ENCODE measurements around the gene RASGRF2.
A peak's percentile ranks its signal among the peaks of the same experiment; 100 is the strongest.

The RASGRF2 gene

DNA sequence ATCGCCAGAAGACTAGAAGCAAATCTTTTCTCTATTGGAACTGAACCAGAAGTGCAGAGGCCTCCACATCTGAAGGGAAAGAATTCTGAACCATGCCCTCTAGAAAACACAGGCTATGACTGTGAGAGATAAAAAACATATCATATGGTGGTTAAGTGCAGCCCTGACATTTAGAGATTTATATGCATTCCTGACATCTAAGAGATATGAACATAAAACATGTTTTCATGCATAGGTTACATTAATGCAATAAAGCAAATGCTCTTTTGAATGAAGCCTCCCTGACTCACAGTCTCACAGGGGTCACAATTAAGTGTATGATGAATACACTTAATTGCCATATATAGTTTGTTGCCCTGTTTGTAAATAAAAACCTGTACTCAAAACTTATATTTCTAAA lies 244.0 kb downstream of the RASGRF2 start:
- no peak for DNase-seq (ENCODE audit: low read depth in 2 of 2)

DNA sequence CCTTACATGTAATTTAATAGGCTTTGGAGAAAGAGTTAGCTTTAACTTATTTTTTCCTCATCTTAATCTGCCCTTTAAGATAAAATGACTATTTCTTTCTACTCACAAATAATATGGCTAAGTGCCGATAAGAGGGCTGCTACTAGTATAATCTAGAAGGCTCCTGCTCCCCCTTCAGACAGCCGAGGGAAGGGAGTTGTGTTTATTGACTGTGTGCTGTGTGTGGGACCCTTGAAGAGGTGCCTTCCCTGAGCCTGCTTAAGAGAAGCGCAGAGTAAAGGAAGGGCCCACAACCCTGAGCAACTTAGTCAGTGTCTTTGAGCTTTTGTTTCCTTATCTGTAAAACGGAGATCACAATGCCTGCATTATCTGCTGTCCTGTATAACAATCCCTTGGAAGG lies 244.9 kb downstream of the RASGRF2 start:
- DNase-seq (ENCODE audit: low read depth in 2 of 2) = no peak

DNA sequence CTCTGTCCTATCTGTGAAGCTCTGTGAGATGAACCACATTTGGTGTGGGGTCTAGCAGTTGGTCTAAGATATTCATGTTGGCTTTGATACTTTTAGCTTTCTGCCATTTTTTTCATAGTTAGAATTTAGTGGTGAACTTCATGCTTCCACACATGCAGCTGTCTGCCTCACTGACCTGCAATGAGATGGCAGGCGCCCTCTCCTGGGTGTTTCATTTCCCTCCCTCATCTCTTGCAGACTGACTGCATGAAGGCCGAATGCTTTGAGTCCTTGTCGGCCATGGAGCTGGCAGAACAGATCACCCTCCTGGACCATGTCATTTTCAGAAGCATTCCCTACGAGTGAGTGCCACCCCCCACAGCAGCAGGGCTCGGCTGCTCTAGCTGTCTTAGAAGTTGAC lies 246.8 kb downstream of the RASGRF2 start:
- DNase-seq (ENCODE audit: low read depth in 2 of 2) = no peak

DNA sequence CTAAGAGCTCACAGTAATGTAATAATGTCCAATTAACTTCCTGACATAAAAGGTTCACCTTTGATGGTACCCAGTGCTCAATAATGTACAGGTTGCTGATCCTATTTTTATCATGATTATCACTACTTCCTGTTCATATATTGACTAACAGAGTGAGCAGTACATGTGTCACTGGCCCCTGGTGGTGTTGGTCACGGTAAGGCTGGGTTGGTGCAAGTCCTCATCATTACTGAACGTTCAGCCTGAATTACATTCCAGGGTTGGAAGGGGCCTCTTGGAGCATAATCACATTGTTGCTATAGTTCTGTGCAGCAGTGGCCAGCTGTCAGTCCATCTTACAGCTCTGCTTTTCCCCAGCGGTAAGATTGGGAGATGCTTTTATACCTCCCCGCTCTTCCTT lies 248.7 kb downstream of the RASGRF2 start:
- DNase-seq (ENCODE audit: low read depth in 2 of 2) = no peak

DNA sequence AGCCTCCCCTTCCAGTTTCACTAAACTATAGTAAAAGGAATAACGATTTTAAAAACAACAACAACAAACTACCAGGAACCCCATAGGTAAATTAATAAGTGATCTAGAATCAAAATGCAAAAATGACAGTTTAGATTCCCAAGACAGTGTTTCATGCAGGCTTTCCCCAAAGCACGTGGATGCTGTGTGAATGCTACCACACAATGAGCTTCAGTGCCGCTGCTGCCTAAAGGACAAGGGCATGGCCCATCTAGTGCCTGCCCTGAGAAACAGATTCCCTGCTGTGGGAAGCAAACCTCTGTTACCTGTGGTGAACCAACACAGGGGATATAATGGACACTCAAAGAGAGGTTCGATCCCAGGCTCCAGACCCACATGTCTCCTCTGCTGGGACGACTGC lies 249.2 kb downstream of the RASGRF2 start:
- DNase-seq (ENCODE audit: low read depth in 2 of 2) = no peak

DNA sequence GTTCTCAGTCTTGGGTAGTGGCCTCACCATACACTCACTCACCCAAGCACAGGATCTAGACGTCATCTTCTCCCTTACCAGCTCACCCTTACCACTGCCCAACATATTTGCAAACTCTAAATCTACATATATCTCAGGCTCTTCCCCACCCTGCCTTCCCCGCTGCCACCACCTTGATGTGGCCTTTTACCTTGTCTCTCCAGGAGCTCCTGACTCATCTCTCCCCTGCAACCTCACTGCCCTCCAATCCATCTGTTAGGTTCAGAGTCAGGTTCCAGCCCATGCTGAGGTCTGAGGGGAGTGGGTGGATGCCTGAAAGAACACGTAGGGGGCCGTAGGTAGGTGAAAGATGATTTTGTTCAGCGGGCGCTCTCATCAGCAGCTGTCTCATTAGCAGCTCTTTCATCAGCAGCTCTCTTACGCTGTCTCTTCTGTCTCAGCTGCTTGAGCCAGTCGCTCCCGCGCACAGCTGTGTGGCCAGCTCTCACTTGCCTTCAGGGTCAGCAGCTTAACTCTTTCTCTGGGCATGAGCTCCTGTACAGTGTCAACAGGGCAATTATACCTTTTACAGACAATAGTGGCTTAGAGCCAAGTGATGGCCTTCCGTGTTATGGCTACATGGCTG lies 249.8 kb downstream of the RASGRF2 start:
- peak in 1 of 2 donors; percentile 29 for DNase-seq (ENCODE audit: low read depth in 2 of 2)

DNA sequence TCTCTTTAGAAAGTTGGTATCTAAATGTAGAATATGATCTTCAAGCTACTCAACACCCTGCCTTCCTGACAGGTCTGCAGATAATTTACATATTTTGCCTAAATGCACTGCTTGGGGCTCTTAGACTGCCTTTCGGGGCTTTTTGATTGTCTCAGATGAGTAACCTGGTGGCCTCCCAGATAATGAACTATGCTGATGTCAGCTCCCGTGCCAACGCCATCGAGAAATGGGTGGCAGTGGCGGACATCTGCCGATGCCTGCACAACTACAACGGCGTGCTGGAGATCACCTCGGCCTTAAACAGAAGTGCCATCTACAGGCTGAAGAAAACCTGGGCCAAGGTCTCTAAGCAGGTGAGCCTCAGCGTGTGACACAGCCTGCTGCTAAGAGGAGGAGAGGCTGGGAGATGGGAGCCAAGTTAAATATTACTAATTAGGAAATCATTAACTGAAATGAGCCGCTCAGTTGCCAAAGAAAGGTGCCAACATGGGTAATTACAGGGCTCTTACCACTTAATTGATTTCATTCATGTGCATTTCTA lies 252.1 kb downstream of the RASGRF2 start:
- no peak for DNase-seq (ENCODE audit: low read depth in 2 of 2)

DNA sequence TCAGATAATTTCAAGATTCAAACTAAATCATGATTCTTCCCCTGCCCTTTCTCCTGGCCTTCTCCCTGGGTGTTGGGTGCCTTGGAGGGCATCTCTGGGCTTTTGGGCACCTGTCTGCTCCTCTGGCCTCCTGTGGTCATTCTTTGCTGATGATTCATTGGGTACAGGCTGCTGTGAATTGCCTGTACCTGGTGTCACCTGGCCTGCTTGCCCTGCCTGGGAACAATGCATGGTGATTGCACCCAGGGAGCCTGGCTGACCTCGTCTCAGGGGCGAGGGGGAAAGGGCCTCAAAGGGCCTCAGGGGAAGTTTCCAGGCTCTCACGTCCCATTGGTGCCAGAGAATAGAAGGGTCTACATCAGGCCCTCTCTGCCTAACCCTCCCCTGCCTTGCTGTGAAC lies 252.9 kb downstream of the RASGRF2 start:
- no peak for DNase-seq (ENCODE audit: low read depth in 2 of 2)

DNA sequence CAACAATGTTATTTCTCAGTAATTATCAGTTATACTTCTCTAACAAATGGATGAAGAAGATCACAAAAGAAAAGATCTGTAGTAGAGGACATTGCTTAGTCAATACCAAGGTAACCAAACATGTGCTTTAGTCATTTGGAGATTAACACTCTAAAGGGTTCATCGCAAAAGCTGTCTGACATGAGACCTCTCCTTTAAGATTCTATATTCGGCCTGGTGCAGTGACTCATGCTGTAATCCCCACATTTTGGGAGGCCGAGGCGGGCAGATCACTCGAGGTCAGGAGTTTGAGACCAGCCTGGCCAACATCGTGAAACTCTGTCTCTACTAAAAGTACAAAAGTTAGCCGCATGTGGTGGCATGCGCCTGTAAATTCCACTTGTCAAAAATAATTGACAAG lies 254.7 kb downstream of the RASGRF2 start:
- DNase-seq (ENCODE audit: low read depth in 2 of 2) = no peak

DNA sequence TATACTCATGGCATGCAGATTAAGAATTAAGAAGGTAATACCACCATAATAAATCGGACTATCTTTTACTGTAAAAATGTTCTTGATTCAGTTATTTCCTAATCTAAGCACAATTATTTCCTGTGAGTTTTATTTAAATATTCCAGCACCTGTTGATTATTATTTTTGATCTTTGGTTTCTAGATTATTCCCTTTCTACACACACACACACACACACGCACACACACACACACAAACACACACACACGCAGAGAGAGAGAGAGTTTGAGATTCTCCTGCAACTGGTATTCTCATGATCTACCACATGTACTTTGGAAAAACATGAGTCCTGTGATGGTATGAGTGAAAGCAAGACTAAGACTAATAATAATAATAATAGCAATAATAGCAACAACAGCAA lies 256.0 kb downstream of the RASGRF2 start:
- no peak for DNase-seq (ENCODE audit: low read depth in 2 of 2)

DNA sequence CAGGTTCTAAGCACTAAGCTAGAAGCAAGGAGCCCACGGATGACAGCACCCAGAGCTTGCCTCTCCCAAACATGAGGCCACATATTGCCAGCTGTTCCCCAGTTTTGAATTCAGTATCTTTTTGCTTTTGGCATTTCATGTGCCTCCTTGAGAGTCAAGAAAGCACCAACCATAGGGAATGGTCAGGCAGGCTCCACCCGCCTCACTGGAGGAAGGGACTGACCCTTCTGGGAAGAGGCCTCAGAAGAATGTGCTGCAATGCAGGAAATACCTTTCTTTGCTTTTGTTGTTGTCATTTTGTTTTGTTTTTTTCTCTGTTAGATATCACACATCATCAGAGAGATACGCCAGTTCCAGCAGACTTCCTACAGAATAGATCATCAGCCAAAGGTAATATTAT lies 259.2 kb downstream of the RASGRF2 start:
- no peak for DNase-seq (ENCODE audit: low read depth in 2 of 2)

DNA sequence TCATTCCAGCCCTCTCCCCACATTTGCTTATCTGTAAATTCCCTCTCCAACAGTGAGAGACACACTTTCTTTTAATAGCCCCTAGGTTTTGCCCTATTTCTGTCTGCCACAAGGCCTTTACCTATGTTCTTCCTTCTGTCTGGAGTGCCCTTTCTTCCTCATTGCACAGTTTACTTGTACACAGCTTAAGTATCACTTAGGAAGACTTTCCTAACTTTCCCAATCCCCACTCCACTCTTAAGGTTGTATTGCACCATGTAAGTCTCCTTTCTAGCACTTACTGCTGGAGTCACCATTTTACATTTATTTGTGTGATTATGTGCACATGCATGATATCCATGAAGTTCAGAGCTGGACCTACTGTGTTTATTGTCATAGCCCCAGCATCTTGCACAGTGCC lies 262.1 kb downstream of the RASGRF2 start:
- DNase-seq (ENCODE audit: low read depth in 2 of 2) = no peak

DNA sequence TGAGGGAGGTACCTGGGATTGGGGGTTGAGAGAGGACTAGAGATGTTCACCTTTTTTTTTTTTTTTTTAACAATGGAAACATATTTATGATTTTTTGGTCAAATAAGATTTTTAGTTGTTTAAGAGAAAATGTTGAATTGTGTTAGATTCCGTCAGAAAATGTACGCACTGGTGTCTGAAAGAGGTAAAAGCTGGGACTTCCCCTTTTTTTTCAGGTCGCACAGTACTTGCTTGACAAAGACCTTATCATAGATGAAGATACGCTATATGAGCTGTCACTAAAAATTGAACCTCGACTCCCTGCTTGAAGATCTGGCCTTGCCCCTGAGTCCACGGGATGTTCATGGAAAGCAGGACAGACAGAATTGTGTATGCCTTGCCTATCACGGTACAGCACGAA lies 265.3 kb downstream of the RASGRF2 start:
- no peak for DNase-seq (ENCODE audit: low read depth in 2 of 2)

DNA sequence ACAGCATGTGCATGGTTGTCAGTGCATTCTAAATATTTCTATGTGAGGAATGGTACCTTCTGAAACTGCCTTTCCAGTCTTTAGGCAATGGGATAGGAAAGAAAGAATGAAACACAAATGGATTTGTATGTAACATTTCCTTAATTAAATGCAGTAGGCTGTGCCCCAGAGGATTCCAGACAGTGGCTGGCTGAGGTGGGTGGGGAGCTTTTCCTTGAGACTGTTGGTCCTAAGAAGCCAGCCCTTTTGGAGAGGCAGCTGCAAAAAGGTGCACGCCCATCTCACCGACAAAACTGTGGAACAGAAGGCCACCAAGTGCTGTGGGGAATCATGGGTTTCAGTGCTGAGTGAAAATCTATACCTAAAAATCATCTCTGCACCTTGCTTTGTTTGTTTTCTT lies 266.1 kb downstream of the RASGRF2 start:
- no peak for DNase-seq (ENCODE audit: low read depth in 2 of 2)

DNA sequence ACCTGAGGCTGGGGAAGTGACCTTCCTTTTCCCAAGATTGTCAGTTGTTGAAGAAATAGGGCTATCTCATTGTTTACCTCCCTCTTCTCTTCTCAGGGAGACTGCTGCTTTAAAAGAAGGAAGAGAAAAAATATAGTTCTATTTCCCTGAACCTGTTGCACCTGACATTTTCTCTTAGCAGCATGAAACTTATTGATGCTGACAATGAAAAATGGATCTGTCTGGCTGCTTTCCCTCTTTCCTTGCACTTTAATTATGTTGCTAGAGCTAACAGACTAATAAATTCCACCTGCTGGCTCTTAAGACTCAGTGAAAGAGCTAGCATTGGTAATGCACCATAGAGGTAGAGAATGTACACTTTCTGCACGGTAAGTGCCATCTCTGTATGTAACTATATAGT lies 266.8 kb downstream of the RASGRF2 start:
- no peak for DNase-seq (ENCODE audit: low read depth in 2 of 2)

DNA sequence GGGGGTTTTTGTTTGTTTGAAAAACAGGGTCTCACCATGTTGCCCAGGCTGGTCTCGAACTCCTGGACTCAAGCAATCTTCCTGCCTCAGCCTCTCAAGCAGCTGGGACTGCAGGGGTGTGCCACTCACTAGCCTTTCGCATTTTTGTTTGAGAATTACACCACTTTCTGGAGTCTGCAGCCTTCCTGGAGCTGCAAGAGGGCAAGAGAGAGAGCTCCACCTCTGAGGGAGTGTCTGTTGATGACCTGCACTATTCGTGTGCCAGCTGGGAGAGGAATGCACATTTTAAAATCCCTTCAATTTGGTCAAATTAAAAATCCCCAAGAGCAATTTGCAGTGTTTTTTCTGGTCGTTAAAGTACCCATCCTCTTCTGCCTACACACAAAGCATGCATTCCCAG lies 267.9 kb downstream of the RASGRF2 start:
- DNase-seq (ENCODE audit: low read depth in 2 of 2) = no peak

DNA sequence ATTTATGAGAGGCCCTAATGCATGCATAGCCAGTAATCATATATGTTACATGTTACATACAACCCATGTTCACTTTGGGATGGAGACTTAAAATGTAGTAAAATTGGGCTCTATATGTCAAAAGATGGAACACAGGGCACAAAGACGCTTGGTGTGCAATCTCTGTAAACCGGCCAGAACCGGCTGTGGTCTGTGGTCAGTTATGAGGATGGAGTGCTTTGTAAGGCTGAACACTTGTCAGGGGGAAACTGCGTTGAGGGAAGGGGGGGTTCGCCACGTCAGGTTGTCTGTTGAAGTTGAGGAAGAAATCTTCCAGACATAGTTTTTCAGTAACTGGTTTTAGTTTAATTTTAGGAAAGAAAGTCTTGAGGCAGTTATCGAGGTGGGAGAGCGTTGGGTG lies 270.3 kb downstream of the RASGRF2 start:
- DNase-seq (ENCODE audit: low read depth in 2 of 2) = no peak

DNA sequence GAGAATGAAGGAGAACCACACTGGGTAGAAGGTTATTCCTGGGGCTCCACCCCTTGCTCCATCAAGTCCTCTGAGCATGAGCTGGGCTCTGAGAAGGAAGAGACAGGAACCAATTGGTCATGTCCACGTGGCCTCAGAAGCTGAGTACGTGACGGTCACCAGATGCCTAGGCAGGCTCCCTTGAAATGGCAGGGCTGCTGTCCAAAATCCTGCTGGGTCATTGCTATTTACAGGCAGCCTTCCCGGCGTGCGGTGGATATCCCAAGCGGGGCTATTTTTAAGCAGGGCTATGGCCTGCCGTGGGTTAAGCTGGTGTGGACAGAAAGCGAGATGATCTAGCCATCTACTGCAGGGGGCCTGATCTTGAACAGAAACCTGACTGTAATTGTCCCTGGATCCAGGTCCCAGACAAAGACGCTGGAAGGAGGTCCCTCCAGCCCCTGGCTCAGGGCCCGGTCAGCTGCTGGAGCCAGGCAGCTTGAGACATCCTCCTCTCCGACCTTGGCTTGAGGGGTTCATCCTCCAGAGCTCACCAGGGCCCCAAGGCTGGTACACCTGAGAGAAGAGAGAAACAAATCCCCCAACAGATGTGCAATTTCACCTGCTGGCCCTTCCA lies 272.4 kb downstream of the RASGRF2 start:
- no peak for DNase-seq (ENCODE audit: low read depth in 2 of 2)

DNA sequence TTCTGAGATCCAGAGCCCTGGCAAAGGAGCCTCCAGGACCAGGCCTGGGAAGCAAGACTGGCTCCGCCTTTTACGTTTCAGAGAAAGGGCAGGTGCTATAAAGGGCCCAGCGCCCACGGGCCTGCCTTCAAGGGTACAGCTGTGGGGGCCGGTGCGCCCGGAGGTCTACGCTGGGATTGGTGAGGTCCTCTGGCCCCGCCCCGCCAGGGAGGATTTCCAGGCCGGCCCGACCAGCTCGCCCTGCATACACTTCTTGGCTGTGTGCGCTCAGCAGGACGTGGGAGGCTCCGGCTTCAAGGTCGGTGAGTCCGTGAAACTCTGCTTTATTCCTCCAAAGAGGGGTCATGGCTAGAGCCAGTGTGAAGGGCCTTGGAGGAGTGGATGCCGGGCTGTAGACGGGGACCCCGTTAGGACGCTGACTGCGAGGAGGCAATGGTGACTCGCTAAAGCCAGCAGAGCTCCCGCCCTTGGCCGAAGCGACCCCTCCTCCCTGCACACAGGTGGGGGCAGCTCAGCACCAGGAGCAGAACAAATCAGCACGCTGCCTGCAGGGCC lies 273.0 kb downstream of the RASGRF2 start, which contains the start of gene CKMT2:
TSS of gene CKMT2 (plus strand) at position 243 of the 555 bp plus-strand sequence. CDS start 17,811 bp downstream, outside the sequence.
- DNase-seq (ENCODE audit: low read depth in 2 of 2) = no peak

DNA sequence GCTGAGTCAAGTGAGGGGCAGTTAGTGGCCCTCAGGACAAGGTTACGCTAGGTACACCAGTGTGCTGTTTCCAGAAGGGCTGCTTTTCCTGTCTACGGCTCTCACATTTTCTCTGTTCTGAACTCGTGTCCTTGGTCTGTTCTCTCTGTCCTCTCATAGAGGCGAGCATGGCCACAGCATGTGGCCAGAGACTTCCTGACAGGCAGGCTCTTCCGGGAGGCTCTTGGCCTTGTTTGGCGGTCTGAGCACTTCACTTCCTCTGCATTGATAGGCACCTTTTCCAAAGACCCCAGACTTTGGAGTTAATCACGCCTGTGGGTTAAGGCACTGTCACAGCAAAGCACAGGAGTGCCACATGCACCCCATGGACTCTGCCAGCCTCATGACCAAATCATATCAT lies 274.1 kb downstream of the RASGRF2 start:
- DNase-seq (ENCODE audit: low read depth in 2 of 2) = no peak

DNA sequence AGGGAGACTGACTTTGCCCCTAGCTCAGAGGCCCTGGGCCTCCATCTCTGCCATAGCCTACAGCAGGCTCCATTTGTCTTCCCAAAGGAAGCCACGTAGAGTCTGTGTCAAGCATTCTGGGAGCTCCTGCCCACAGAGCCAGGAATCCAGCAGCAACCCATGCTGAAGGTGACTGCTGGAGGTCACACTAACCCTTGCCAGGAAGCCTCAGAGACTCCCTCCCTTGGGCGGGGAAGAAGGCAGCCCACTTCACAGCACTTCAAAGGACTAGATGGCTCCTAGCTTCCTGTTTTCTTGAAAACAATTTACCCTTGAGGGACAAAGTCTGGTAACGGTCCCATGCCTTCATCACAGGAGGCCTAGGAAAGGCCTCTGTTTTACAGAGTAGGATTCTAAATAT lies 274.6 kb downstream of the RASGRF2 start:
- no peak for DNase-seq (ENCODE audit: low read depth in 2 of 2)

DNA sequence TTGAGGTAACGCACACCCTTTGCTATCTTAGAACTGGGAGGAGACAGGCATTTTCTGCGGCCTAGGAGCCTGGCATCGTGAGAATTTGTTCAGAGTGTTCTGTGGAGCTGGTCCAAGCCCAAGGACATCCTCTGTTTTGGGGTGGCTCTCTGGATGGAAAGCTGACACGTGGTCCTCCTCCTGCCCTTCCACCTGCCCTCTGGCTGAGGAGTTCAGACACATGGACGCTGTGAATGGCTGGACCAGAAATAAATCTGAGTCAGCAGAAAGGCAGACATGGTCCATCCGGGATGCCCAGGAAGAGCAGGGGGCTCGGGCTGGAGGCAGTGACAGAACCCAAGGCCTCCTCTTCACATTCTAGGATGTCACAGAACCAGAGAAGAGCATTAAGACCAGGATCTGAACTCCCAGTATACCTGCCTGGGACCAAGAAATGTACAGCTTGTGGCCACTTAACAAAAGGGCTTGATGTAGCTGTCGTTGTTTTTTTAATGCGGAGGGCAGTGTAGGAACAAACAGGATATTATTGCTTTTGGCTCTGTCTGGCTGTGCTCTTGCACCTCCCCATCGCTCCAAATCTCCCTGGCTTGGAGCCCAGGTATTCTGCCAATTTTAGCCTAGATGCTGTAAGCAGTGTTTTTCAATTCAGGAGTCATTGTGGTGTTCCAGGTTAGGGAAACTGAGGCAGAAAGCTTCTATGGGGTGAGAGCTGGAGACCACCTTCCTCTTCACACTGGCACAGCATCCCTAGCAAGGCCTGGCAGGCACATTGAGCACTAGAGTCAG lies 275.3 kb downstream of the RASGRF2 start:
- DNase-seq (ENCODE audit: low read depth in 2 of 2) = no peak

DNA sequence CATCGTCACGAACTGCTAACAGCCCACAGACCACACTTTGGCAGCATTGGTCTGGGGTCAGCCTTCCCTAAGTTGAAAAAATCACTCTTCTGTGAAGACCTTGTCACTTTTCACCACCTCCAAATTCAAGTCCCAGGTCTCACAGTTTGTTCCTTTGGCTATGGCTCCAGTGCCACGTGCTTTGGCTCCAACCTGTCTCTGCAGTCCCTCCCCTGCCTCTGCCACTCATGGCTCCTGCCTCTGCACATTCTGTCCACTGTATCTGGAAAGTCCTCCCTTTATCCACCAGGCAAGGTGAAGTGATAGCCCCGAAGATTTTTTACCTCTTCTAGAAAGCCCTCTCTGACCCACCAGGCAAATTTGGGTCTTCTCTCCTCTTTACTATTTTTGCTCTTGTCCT lies 278.3 kb downstream of the RASGRF2 start:
- no peak for DNase-seq (ENCODE audit: low read depth in 2 of 2)

All from stimulated activated CD8-positive, alpha-beta memory T cell treated with anti-CD3 and anti-CD28 coated beads, Interleukin-2, amount 100 ng/mL, for 48 hours (primary cell).